GM19328 (cell line): ENCODE data around the gene CFAP61.
"Not testable (repeated sequence)": the region's sequence is repeated elsewhere in the genome, so short reads cannot be mapped to it uniquely, and the experiment has no call there.

Experiments
- ATAC-seq: cut with Tn5 transposase; IDR thresholded peaks from one replicate; pipeline ENCODE4 v1.9.1; 2021; ENCODE audit warnings: mild to moderate bottlenecking, moderate library complexity; ENCODE audit not compliant: unreplicated experiment

The CFAP61 gene

DNA sequence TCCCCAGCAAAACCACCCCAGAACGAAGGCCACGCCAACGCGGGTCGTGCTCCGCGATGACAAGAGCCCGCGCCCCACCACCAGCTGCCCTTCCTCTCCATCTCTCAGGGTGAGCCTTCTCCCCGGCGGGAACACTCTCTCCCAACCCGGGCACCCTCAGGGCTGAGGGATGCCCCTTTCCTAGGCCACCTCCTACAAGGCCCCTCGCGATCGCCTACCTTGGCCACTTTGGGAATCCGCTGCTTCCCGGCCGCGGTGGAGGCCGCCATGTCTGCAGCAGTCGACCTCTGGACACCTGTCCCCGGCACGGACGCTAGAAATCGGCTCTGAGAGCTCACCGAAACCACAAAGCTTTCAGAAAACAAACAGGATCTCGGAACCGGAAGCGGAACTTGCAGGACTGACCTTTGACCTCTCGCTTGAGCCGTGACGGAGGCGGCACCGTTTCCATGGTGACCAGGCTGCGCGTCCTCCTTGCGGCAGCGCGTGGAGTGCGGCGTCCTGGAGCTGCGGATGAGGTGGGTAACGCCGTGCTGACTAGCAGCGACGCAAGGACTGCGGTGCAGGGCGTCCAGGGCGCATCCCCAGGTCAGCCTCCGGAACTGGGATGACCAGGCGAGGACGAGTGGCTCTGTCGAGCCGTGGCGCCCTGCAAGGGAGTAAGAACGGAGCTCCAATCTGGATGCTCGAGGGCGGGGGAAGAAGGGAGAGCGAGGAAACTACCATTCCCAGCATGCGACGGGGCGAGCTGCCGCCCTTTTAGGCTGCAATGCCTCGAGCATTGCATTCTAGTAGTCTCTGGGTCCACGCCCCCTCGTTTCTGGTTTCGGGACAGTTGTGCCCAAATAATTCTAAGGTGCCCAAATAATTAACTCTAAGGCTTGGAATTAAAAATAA is at the start of gene CFAP61, which contains the start of gene CRNKL1:
TSS of gene CFAP61 (plus strand) at position 459 of the 897 bp plus-strand sequence. CDS start 4,122 bp downstream, outside the sequence.
TSS of gene CRNKL1 (minus strand) at position 393 of the 897 bp plus-strand sequence. CDS start at position 269, 124 bp downstream.
- peak; percentile 93 for ATAC-seq

DNA sequence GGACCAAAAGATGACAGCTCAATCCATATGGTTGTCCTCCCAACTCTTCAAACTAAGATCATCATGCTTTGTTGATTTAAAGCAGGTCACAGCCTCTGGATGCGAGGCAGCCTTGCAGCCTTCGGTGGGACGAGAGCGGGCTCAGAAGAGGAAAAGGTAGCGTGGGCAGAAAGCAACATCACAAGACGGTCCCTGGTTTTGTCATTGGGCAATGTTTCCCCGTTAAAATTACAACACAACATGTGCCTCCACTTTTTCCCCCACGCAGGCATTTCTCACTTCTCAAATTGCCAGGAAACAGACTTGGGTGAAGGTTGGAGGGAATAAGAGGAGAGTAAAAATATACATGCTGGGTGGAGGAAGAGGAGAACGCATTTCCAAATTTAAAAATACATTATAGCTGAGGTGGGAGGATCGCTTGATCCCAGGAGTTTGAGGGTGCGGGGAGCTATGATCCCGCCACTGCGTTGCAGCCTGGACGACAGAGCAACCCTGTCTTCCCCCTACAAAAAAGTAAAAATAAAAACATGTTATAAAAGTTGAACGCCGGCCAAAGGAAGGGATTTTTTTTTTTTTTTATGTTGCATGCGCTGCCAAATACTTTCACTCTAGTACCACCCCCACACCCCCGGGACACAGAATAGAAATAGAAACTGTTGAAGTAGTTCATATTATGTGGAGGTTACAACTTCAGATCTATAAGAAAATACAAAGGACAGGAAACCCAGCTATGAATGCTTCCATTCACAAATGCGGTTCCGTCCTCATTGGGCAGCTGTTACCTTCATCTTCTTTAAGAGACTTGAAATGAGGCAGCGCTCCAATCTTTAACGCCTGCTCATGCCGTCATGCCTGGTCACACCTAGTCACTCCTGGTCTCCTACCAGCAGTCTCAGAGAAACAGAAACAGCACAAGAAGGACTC is 49.0 kb upstream of the CFAP61 start:
- no peak for ATAC-seq

DNA sequence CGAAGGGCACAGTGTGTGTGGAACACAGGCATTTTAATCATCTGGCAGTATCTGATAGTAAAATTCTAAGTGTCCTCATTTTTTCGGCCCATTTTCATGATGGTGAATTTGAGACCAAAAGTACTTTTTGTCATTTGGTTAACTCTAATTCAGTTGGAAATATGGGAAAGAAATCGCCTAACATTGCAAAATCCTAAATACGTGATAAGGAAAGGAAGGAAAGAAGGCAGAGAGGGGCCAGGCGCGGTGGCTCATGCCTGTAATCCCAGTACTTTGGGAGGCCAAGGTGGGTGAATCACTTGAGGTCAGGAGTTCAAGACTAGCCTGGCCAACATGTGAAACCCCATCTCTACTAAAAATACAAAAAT is 48.4 kb upstream of the CFAP61 start:
- not testable (repeated sequence) for ATAC-seq

DNA sequence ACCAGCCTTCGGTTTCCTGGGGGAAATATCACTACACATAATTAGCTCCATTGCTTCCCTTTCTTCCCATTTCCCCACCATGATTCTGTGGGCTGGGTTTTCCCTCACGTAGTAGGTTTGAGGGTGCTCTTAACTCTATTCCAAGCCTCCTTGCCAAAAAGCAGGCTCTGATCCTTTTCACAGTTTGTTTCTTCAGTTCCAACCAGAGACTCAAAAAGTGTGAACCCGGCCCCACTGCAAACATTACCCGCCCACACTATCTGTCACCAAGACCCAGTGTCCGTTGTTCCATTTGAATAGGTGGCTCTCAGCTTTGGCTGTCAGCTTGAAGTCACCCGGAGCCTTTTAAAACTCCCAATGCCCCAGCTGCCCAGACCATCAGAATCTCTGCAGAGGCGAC is 47.0 kb upstream of the CFAP61 start:
- no peak for ATAC-seq

DNA sequence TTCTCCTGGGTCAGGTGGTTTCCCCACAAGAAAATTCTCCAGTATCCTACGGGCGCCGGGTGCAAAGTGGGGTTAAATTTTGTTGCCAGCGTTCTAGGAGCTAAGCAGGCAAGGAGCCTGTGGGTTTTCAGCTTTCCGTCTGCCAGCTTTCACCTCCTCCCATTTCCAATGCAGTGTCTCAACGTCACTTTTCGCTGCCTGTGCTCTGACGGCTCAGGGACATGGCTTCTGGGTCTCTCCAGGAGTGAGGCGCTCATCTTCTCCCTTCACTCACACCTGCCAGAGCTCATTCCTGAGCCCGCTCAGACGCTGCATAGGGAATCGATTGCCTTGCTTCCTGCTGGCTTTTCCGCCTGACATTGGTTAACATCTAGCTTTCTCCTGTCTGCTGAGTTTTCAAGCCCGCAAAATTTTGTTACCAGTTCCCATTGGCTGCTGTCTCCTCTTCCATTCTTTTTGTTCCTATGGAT is 42.5 kb upstream of the CFAP61 start:
- ATAC-seq = no peak

- ATAC-seq = no peak
These were observed 41.5 kb upstream of the CFAP61 start for GRCh38 chr20:20010639-20011500.

- ATAC-seq = no peak
These were observed 39.8 kb upstream of the CFAP61 start for GRCh38 chr20:20012541-20012940.

DNA sequence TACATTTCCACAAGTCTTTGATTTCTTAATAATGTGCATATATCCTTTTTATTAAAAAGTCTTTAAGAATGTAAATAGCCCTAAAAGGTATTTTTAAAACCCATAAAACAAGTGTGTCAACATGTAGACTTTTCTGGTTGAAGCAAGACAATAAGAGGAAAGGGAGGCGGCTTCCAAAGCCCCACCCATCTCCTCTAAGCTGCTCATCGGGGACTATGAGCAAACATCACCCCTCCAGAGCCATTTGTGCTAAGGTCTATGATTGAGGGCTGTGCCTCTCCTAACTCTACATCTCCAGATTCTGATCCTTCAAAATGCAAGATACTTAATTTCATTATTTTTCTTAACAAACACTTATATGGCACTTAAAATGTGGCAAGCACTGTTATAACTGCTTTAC is 37.7 kb upstream of the CFAP61 start:
- ATAC-seq = no peak

DNA sequence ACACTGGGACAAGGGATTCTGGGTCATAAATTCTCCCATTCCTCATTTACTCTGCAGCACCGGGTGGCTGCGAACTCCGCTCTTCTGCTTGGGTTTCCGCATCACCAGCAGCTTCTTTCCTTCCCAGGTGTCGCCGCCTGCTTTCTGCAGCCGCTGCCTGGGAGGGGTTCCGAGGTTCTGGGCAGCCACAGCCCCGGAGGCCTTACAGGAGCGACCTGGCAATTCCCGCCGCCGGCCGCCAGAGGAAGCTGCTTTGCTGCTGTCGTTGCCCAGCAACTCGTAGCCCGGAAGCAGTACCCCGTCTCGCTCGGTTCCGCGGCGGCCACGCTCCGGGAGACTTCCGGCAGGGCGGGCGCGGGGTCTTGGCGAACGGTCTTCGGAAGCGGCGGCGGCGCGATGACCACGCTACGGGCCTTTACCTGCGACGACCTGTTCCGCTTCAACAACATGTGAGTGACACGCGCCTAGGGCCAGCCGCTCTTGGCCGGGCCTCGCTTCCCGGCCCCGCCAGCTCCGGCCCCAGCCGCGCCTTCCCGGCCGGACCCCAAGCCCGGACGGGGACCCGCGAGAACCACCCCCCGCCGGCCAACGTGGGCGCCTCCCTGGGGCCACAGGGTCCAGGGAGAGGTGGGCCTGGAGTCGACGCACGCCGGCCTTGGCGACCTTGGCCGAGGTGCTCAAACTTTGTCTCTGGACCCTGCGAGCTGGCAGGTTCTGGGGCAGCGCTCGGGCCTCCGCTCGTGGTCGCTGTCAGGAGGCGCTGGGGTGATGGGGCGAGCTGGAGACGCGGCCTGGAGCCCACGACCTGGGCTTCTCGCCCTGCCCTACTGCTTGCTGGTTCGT is 35.1 kb upstream of the CFAP61 start, which contains the start of gene NAA20:
TSS of gene NAA20 (plus strand) at position 362 of the 843 bp plus-strand sequence. CDS start at position 397, 35 bp downstream.
- peak; percentile 99 for ATAC-seq

DNA sequence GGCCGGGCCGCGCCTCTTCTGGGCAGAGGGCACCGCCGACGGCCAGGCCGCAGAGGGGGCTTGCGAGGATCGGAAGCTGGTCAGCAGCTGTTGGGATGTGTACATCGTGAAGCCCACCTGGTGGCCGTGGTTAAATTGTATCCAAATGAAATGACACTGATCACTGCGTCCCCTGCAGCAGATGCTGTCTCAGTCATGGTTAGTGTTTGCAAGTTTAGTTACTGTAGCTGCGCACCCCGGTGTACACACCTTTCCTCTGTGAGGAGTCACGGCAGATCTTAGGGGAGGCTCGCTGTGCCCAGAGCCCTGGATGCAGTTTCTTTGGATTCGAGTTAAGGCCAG is 34.5 kb upstream of the CFAP61 start:
- ATAC-seq = peak; percentile 4

- no peak for ATAC-seq
These were observed 34.0 kb upstream of the CFAP61 start for GRCh38 chr20:20018366-20018765.

GRCh38 chr20:20019123-20019522 is 33.2 kb upstream of the CFAP61 start:
- no peak for ATAC-seq

DNA sequence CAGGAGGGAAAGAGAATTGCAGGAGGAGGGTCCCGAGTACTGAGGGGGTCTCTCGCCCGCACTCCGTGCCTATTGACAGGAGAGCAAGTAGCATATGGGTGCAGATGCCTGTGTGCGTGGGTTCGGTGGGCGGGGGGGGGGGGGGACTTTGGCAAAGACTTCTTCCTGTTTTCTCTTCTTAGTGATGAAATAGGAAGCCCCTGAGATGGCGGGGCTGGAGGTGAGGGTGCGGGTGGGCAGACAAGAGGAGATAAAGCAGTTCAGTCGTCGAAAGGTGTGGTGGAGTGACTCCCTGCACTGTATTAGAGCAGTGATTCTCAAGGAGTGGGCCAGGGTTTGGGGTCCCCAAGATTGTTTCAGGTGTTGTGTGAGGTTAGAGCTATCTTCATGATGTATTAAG is 31.4 kb upstream of the CFAP61 start:
- no peak for ATAC-seq

- no peak for ATAC-seq
These were observed 30.5 kb upstream of the CFAP61 start for GRCh38 chr20:20021835-20022234.

- no peak for ATAC-seq
These were observed 29.8 kb upstream of the CFAP61 start for GRCh38 chr20:20022498-20022897.

DNA sequence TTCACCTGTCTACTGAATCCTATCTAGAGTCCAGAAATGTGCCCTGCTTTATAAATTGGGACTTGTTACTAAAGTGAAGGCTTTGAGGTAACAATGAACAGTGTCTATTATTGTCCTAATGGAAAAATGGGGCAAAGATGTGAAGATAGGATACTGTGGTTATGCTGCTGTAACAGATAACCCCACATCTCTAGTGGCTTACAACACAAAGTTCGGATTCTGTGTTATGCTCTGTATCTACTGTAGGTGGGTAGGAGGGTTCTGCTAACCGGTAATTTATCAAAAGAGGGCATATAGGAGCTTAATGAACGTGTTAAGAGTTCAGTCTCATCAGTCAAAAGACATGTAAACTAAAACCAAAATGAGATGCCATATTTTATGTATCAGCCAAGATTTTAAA is 28.9 kb upstream of the CFAP61 start:
- ATAC-seq = no peak

DNA sequence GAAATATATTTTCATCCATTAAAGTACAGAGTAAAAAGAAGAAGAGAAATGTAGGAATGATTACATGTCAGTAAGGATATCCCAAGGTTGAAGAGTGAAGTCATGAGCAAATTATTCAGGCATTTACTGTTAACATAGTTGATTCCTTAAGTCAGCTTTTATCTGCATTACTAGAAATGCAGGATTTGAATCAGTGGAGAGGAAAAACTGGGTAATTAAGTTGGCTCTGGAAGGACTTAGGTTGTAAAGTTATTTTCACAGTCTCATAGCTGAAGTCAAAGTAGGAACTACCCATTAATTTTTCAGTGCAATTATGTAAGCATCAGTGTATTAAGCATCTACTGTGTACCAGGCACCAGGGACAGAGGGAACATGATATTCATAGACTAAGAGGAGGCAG is 27.4 kb upstream of the CFAP61 start:
- ATAC-seq = no peak

DNA sequence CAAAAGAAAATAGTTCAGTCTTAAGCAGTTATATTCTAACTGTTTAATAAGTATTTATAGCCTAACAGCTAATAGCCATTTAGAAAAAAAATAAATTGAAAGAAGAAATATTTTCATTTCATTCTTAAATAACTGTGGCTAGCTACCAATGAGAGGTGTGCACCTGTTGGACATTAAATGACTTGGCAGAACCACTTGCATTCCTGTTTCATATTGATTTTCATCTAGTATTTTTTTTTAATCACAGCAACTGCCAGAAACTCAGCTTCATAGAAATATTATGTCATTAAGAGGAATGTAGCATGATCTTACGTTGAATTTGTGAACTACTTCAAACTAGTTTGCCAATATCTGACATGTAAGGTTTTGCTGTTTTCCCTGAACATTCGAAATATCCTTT is 25.0 kb upstream of the CFAP61 start:
- no peak for ATAC-seq

DNA sequence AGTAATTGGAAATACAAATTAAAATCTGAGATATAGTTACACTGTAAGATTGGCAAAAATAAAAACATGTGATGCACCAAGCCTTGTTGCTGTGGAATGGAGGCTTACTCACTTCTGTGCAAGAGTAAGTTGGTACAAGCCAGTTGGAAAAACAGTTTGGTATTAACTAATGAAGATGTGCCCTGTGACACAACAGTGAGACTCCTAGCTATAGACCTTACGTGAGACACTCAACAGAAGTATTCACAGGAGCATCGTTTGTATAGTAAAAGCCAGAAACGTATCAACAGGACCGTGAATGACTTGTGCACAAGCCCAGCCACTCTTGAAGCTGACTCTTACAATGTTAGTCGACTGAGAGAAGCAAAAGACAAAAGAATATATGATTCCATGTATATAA is 20.5 kb upstream of the CFAP61 start:
- no peak for ATAC-seq

DNA sequence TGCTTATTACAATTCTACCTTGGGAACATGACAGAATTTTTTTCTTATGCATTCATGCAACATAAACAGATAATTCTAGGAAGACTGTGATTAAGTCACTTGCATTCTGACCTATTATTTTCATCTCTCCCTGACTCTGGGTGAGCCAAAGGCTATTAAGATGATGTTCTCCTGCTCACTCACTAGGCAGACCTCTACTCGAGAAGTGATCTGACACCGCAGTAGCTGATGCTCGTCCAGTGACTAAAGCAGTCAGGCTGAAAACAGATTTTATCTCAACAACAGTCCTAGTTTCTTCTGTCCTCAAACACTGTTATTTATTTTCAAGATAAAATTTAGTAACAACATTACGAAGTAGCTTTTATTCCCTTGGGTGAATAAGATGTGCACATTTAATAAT is 17.8 kb upstream of the CFAP61 start:
- no peak for ATAC-seq
